HG02571 (cell line): ENCODE measurements around the gene SULT1E1.
A peak's percentile ranks its signal among the peaks of the same experiment; 100 is the strongest.
"Not testable (repeated sequence)": the region's sequence is repeated elsewhere in the genome, so short reads cannot be mapped to it uniquely, and the experiment has no call there.

Experiments
- ATAC-seq: cut with Tn5 transposase; IDR thresholded peaks from one replicate; pipeline ENCODE4 v1.9.1; 2021; ENCODE audit warnings: mild to moderate bottlenecking, moderate library complexity; ENCODE audit not compliant: unreplicated experiment

The SULT1E1 gene

GRCh38 chr4:69843932-69844331, 16.0 kb downstream of the SULT1E1 start:
- ATAC-seq = no peak

DNA sequence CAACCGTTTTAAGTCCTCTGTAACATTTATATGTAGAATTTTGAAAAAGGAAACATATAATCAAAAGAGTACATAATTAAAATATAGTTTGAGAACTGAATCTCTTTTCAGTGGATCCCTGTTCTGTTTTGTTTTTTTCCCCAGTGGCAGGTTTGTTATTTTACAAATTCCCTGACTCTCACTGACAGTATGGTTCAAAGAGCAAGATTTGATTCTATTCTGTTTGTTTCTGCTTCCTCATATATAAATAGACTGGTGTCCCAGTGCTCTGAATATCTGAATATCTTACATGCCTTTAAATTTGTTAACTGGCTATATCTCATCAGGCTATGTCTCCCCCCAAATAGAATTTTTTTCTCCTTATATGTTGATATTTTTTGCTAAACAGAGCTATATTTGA, 16.6 kb downstream of the SULT1E1 start:
- ATAC-seq = no peak

DNA sequence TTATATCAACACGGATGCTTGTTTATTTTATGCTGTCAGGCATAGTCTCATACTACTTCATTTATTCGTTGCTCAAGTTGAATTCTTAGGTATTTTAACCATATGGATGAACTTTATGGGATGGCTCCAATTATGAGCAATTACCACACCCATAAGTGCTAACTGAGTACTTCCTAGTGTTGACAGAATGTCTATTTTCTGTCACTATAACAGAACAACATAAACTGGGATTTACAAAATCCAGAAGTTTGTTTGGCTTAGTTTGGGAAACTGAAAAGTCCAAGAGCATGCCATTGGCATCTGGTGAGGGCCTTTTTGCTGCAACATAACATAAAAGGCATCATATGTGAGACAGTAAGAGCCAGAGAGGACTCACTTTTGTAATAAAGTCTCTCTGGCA, 21.0 kb downstream of the SULT1E1 start:
- ATAC-seq = no peak

GRCh38 chr4:69836287-69836686, 23.7 kb downstream of the SULT1E1 start:
- ATAC-seq = no peak

GRCh38 chr4:69835766-69836165, 24.2 kb downstream of the SULT1E1 start:
- no peak for ATAC-seq

- no peak for ATAC-seq
Measured at GRCh38 chr4:69833251-69833650, 26.7 kb downstream of the SULT1E1 start.

DNA sequence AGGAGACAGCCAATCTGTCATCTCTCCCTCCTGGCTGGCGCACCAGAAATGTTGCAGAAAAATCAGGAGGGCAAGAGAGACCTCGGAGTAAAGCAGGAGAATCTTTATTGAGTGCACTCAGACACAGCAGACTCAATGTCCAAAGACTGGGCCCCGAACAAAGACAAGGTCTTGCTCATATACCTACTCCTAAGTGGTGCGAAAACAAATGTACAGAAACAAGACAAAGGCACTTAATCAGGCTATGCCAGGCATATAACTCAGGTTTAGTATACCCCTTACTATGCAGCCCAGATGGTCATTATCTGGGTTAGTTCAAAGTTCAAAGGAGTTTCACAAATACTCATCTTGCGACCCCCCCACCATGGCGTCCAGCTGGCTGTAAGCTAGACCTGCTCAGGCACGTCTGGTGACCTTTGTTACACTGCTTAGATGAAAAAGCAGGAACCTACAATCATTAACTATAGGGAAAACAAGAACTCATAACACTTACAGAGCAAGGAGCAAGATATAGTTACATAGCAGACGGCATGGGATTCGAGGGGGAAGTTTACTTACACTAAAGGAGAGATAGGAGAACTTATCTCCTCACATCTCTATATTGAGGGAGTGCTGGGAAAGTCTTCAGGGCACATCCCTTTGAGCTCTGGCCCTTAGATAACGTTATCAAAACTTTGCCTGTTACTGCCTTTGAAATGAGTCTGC, 27.5 kb downstream of the SULT1E1 start:
- ATAC-seq = peak; percentile 42

GRCh38 chr4:69831646-69832325, 28.2 kb downstream of the SULT1E1 start:
- peak; percentile 79 for ATAC-seq

- ATAC-seq = no peak
Measured at GRCh38 chr4:69831270-69831627, 28.7 kb downstream of the SULT1E1 start.

DNA sequence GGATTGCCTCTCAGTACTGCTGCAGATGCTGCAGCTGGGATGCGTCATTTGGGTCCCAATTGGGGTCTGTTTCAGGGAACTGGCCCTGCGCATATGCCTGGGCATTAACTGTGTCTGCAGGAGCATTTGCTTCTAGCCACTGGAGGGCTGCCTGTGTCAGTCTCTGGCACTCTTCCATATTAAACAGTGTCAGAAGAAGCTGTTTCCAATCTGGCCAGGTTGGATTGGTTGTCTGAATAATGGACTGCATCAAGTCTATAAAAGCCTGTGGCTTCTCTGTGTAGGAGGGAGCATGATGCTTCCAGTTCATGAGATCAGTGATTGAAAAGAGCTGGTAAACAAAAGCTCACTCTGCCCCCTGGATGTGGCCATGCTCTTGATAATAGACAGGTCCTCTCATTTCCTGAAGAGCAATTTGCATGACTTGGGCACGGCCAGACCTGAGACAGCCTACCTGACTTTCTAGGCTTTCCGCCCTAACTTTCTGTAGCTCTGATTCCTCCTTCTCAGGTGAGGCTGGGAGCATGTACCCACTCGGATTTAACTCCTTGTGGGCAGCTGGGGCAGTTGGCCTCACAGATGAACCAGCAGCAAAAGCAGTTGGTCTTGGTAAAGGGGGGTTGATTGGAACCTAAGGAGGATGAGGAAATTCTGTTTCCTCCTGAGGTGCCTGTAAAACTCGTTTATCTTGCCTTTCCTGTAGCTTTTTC, 29.2 kb downstream of the SULT1E1 start:
- no peak for ATAC-seq

DNA sequence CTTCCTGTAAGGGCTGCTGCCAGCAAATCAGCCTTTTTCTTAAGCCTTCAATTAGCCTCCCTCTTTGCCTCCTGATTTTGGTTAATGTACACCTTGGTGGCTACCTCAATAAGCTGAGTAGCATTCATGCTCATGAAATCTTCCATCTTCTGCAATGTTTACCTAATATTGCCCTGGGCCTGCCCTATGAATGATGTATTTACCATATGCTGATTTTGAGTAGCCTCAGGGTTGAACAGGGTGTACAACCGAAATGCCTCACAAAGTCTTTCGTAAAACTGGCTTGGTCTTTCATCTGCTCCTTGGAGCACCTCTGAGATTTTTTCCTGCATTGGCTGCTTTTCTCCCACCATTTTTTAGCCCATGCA, 29.8 kb downstream of the SULT1E1 start:
- no peak for ATAC-seq

DNA sequence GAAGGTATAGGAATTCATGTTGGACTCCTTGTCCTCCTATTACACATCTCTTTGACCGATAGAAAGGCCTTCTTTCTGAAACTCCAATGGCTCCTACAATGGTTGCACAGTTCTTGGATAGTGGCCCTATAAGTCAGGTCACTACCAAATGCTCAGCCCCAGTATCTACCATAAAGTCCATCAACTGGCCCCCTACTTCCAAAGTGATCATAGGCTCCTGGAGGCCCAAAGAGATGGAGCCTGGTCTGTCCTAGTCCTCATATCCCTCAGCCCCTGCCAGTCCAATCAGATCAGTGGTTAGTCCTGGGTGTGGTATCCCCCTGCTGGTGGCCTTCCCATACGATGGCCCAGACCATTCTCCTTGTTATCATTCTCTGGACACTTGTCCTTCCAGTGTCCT, 30.3 kb downstream of the SULT1E1 start:
- no peak for ATAC-seq

DNA sequence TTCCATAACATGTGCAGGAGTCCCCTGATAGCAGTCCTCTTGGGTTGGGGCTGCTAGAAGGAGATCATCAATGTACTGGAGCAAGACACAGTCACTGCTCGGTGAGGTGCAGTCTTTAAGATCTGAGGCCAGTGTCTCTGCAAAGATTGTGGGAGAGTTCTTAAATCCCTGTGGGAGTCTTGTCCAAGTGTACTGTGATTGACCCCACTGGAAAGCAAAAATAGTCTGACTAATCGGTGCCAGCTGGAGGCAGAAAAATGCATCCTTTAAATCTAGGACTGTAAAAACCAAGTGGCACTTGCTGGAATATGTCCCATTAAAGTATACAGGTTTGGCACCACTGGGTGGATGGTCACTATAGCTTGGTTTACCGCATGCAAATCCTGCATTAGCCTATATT, 31.1 kb downstream of the SULT1E1 start:
- ATAC-seq = no peak

- not testable (repeated sequence) for ATAC-seq
Measured at GRCh38 chr4:69825056-69825455, 34.9 kb downstream of the SULT1E1 start.

- peak; percentile 84 for ATAC-seq
Measured at GRCh38 chr4:69823481-69824186, 36.3 kb downstream of the SULT1E1 start.

DNA sequence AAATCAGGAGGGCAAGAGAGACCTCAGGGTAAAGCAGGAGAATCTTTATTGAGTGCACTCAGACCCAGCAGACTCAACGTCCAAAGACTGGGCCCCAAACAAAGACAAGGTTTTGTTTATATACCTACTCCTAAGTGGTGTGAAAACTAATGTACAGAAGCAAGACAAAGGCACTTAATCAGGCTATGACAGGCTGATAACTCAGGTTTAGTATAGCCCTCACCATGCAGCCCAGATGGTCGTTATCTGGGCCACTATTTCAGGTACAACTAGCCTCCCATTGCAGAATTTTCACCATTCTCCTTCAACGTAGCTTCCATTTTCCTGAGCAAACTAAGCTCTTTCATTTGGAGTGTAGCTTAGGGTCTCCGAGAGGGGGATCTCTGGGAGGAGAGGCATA, 36.9 kb downstream of the SULT1E1 start:
- ATAC-seq = no peak

DNA sequence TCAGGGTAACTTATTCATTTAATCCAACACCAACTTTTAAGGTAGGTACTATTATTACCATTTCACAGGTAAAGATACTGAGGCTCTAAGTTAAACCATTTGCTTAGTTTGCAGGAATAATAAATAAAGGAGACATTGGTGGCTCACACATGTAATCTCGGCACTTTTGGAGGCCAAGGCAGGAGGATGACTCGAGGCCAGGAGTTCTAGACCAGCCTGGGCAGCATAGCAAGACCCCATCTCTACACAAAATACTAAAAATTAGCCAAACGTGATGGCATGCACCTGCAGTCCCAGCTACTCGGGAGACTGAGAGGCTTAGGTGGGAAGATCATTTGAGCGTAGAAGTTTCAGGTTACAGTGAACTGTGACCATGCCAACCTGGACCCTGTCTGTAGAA, 37.7 kb downstream of the SULT1E1 start:
- no peak for ATAC-seq

- no peak for ATAC-seq
Measured at GRCh38 chr4:69818060-69818639, 41.8 kb downstream of the SULT1E1 start.

- ATAC-seq = no peak
Measured at GRCh38 chr4:69816236-69816635, 43.7 kb downstream of the SULT1E1 start.

GRCh38 chr4:69813628-69814027, 46.3 kb downstream of the SULT1E1 start:
- ATAC-seq = no peak

- ATAC-seq = no peak
Measured at GRCh38 chr4:69811166-69811565, 48.8 kb downstream of the SULT1E1 start.
